Stimulated activated CD8-positive, alpha-beta memory T cell treated with anti-CD3 and anti-CD28 coated beads, Interleukin-15, amount 100 ng/mL, for 1 hour (primary cell): ENCODE measurements around the gene HERC2.
"Not testable (repeated sequence)": the region's sequence is repeated elsewhere in the genome, so short reads cannot be mapped to it uniquely, and the experiment has no call there.

Experiments used
- DNase-seq: peaks from one replicate; pipeline ENCODE4 v3.0.0-alpha.2; 2020; ENCODE audit warnings: low read depth

Gene HERC2

DNA sequence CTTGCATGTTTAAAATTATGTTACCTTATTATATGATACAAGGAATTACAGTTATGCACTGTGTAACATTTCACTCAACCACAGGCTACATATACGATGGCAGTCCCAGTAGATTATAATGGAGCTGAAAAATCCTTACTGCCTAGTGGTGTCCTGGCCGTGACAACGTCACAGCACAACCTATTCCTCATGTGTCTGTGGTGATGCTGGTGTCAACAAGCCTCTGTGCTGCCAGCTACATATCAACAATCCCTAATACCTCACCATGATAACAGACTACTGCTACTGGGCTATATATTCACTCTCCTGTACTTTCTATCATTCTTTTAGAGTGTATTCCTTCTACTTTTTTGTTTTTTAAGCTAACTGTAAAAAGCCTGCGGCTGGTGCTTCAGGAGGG, 142.7 kb downstream of the HERC2 start:
- no peak for DNase-seq

GRCh38 chr15:28178727-28179126, 143.3 kb downstream of the HERC2 start:
- no peak for DNase-seq

- no peak for DNase-seq
Measured at GRCh38 chr15:28178290-28178689, 143.7 kb downstream of the HERC2 start.

DNA sequence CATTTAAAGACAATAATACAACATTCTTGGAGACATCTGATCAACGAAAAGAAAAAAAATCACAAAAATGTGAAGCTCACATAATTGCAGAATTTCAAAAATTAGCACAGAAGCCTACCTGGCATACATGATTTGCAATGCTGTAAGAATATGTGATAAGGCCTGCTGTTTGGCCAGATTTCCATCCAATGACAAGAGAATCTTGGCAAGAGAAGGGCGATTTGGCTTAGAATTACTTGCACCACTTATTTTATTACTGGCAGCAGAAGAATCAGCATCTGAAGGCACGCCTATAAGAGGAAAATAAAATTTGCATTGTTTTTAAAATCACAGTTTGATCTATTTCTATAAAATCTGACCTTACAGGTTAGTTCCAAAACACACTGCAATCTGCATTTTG, 152.6 kb downstream of the HERC2 start:
- no peak for DNase-seq

- DNase-seq: not testable (repeated sequence)
Measured at GRCh38 chr15:28168405-28169121, 153.4 kb downstream of the HERC2 start.

DNA sequence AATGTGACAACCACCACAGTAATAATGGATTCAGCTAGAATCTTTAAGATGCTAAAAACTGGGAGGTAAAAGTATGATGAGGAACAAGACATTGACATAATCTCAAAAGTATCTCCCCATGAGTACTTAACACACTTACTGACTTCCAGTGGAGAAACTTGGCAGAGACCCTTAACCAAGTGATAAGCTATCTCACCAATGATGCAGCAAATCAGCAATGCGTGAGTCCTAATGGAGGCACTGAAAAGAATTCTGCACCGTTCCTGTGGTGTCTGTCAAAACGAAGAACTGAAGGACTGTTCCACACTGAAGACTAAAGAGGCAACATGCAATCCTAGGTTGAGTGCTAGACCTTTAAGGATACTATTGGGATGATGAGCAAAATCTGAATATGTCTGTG, 154.9 kb downstream of the HERC2 start:
- no peak for DNase-seq

- no peak for DNase-seq
Measured at GRCh38 chr15:28165791-28166190, 156.2 kb downstream of the HERC2 start.

GRCh38 chr15:28164876-28165275, 157.1 kb downstream of the HERC2 start:
- no peak for DNase-seq

DNA sequence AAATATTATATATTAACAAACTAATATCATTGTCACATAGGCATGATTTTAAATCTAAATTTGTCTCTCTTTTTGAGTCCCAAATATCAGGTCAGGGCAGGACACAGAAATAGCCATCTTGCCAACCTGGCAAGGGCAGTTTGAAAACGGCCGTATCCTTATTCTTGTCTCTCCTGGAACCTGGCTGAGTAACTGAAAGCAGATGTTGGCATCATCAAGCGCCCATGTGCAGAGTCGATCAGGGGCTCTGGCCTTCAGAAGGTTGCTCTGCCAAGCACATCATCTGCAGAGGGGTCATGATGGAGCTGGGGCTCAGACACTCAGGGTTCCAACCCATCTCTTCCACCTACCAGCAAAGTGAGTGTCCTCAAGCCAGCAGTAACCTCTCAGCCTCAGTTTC, 167.7 kb downstream of the HERC2 start:
- DNase-seq: no peak

DNA sequence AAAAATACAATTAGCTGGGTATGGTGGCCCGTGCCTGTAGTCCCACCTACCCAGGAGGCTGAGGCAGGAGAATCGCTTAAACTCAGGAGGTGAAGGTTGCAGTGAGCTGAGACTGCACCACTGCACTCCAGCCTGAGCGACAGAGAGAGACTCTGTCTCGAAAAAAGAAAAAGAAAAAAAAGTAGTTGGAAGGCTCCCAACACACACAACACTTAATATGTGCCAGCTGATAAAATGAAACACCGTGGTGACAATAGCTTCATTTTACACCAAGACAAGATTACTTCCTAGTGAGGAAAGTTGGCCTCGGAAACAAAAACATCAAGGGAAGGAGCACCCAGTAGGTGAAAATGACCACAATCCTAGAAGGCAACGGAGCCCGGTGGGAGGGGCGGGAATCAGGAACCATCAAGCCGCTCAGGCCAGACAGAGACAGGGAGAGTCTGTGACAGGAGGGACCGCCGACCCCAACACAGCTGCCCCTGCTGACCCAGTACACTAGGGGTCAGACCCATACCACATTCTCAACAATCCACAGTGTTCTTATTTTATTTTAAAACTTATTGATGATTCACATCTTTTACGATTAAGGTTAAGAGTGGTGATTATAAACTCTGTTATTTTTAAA, 168.4 kb downstream of the HERC2 start:
- no peak for DNase-seq

- not testable (repeated sequence) for DNase-seq
Measured at GRCh38 chr15:28152538-28152923, 169.4 kb downstream of the HERC2 start.

- DNase-seq: not testable (repeated sequence)
Measured at GRCh38 chr15:28151864-28152537, 170.0 kb downstream of the HERC2 start.

- no peak for DNase-seq
Measured at GRCh38 chr15:28147801-28148200, 174.2 kb downstream of the HERC2 start.

DNA sequence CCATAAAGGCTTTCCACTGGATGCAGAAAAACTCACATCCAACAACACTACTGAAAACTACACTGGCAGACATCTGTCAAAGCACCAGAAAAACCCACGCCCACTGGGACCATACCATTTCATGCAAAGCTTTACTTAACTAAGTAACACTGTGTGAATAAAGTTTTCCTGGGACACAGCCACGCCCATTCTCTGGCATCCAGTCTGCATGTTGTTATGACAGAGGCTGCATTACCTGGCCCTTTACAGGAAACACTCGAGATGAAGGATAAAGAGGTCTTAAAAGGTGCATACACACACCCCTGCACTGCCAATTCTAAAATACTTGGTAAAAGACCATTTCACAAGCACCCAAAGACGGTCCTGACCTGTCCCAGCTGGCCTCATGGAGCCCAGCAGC, 176.6 kb downstream of the HERC2 start:
- DNase-seq: not testable (repeated sequence)

GRCh38 chr15:28140062-28140461, 181.9 kb downstream of the HERC2 start:
- DNase-seq: no peak

DNA sequence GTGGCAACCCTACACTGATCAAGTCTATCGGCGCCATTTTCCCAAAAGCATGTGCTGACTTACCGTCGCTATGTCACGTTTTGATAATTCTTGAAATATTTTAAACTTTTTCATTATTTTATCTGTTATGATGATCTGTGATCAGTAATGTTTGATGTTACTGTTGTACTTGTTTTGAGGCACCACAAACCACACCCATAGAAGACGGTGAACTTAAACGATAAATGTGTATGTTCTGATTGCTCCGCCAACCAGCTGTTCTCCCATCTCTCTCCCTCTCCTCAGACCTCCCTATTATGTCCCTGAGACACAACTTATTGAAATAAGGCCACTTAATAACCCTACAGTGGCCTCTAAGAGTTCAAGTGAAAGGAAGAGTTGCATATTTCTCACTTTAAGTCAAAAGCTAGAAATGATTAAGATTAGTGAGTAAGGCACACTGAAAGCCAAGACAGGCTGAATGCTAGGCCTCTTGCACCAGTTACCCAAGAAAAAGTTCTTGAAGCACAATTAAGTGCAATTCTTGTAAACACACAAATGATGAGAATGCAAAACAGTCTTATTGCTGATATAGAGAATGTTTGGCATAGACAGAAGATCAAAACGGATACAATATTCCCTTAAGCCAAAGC, 184.5 kb downstream of the HERC2 start:
- DNase-seq: not testable (repeated sequence)

- DNase-seq: not testable (repeated sequence)
Measured at GRCh38 chr15:28136236-28136904, 185.6 kb downstream of the HERC2 start.

DNA sequence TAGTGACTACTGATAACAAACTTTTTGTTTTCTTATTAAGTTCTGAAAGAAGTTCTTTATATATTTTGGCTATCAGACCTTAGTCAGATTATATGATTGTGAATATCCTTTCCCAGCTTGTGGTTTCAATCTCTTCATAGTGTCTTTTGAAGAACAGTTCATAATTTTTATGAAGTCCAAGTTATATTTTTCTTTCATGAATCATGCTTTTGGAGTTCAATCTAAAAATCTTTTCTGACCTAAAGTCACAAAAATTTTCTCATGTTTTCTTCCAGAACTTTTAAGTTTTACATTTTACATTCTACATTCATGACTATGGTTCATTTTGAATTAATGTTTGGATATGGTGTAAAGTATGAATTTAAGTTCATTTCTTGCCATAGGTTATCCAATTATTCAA, 188.7 kb downstream of the HERC2 start:
- no peak for DNase-seq

DNA sequence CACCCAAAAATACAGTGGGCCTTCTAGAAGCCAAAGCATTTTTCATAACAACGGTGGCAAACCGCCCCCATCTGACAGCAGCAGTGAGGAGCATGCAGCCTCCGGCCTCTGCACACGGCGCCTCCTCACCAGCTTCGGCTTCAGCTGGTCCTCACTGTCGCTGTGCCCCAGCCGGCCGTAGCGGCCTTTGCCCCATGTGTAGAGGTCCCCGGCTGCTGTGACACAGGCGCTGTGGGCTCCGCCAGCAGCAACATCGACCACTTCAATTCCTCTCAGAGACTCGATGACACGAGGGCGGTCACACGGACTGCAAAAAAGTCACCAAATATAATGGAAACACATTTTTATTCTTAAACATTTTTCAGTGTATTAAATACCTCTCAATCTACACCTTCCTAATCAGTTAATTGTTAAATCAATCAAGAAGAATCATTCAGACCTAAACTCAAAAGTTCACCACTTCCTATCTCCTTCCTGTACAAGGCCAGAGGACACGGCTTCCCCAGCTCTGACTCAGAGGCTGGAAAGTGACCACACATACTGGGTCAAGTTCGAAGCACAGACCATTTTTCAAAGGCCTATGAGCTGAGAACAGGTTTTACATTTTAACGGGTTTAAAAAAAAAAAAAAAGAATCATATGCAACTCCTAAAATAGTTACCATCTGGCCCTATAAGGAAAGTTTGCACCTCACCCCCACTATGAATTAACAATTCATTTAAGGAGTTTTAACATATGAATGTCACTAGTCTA, 189.3 kb downstream of the HERC2 start:
- no peak for DNase-seq

- DNase-seq: no peak
Measured at GRCh38 chr15:28131946-28132345, 190.0 kb downstream of the HERC2 start.

DNA sequence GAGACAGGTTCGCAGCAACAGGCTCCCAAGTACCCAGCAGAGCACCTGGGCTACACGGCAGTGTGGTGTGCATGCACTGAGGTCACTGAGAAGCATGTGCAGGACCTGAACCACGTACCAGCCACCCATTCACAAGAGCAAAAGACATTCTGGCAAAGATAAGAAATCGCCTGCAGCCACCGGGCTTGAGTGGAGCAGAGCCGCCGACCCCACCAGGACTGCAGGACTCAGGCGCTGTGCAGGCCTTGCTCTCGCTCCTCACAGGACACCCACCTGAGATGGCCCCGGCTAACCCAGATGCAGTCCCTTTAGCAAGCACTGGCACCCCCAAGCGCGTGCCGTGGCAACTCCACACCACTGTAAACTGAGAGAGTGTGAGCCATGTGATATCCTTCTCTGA, 190.6 kb downstream of the HERC2 start:
- no peak for DNase-seq

GRCh38 chr15:28130651-28131050, 191.3 kb downstream of the HERC2 start:
- DNase-seq: no peak
